ENCODE results near the gene TVP23A. TPM values are rescaled to one million over a fixed set of nuclear protein-coding genes. Genes with fewer than 3 reads are reported as not detected.
"Not testable (repeated sequence)": the region's sequence is repeated elsewhere in the genome, so short reads cannot be mapped to it uniquely, and the experiment has no call there.

Gene TVP23A
- total and polyA plus RNA-seq, 12 donors: 0.17 to 9.8 (median 0.68) TPM; not detected in 1

DNA sequence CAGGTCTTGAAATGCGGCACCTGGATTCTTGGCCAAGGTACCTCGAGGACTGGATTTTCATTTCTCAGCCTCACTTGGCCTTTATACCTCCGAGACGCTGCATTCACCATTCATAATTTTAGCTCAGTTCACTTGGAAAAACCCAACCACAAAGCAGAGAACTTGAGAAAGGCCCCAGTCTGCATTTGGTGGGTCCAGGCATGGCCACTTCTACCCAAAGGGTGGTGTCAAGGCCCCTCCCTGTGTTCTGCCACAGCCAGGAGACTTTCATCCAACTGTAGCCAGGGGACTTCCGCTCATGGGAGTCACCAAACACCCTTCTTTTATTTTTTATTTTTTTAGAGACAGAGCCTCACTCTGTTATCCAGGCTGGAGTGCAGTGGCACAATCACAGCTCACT lies 14.7 kb upstream of the TVP23A start:
- no peaks in the 10 kb centered on the region for H3K9me3 ChIP-seq (replicated peaks in 1 of 3)
- 90 to 97% (median 94%) methylated on average over 5 of the region's 5 CpGs for WGBS, 4 donors
- no peak overlapping the region for H3K27ac ChIP-seq
- H3K4me3 ChIP-seq: no peak overlapping the region
- TF ChIP-seq CTCF (IDR thresholded peaks at IDR 0.05): no peak
- no peak for TF ChIP-seq POLR2A (IDR thresholded peaks at IDR 0.05)
- no peaks in the 10 kb centered on the region for H3K36me3 ChIP-seq (replicated peaks in 1 of 2)
- no peak for DNase-seq
- intact Hi-C loops (cut with DNase I): loop anchor here in 1 of 2 donors (5.0 to 10.0 kb wide), 2 partner anchors 82 to 86 kb away; no protein-coding TSS in a partner anchor
- no peaks in the 10 kb centered on the region for H3K27me3 ChIP-seq
- H3K4me1 ChIP-seq (replicated peaks in 1 of 2): peaks cover 16 to 18% of the 10 kb centered on the region in 2 donors

- Histone ChIP-seq H3K4me3 (no peak overlapping the region), H3K27ac (peak overlapping the region in 1 of 5 donors; percentile 31)
- intact Hi-C loops (cut with DNase I): loop anchor here in 1 of 2 donors (5.0 to 10.0 kb wide), 2 partner anchors 83 to 85 kb away; no protein-coding TSS in a partner anchor
These were observed 13.6 kb upstream of the TVP23A start for GRCh38 chr16:10831894-10832886.

DNA sequence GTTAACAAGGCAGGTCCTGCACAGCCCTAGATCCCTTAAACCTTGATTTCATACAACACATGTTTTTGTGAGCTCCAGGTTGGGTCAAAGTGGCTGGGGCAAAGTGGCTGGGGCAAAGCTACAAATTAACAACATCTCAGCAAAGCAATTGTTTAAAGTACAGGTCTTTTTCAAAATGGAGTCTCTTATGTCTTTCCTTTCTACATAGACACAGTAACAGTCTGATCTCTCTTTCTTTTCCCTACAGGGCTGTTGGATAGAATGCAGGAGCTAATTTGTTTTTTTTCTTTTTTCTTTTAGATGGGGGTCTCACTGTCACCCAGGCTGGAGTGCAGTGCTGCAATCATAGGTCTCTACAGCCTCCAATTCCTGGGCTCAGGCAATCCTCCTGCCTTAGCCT lies 11.6 kb upstream of the TVP23A start:
- not testable (repeated sequence) for H3K27me3 ChIP-seq; H3K36me3 ChIP-seq (replicated peaks in 1 of 2); H3K9me3 ChIP-seq (replicated peaks in 1 of 3); H3K4me3 ChIP-seq; DNase-seq
- intact Hi-C loops (cut with DNase I): loop anchor here in 1 of 2 donors (5.0 to 10.0 kb wide), 2 partner anchors 83 to 85 kb away; no protein-coding TSS in a partner anchor
- peaks cover 30 to 32% of the 10 kb centered on the region in 2 donors for H3K4me1 ChIP-seq (replicated peaks in 1 of 2)
- H3K27ac ChIP-seq: peak overlapping the region in 4 of 5 donors; percentile 80 to 94 (median 84)

More at GRCh38 chr16:10831894-10832886, 13.6 kb upstream of the TVP23A start:
- H3K36me3 ChIP-seq (replicated peaks in 1 of 2): no peaks in the 10 kb centered on the region
- 83 to 94% (median 86%) methylated on average over 10 of the region's 10 CpGs for WGBS, 4 donors
- H3K9me3 ChIP-seq (replicated peaks in 1 of 3): no peaks in the 10 kb centered on the region
- peaks cover 26 to 29% of the 10 kb centered on the region in 2 donors for H3K4me1 ChIP-seq (replicated peaks in 1 of 2)
- DNase-seq: peak in 1 of 7 donors; percentile 16
- H3K27me3 ChIP-seq: no peaks in the 10 kb centered on the region
- TF ChIP-seq POLR2A (IDR thresholded peaks at IDR 0.05): no peak
- TF ChIP-seq CTCF (IDR thresholded peaks at IDR 0.05): no peak

GRCh38 chr16:10829390-10830098 lies 10.9 kb upstream of the TVP23A start:
- 28 to 35% (median 30%) methylated on average over 17 to 18 of the region's 18 CpGs for WGBS, 4 donors
- not testable (repeated sequence) for H3K9me3 ChIP-seq (replicated peaks in 1 of 3); H3K27me3 ChIP-seq; H3K4me3 ChIP-seq; H3K36me3 ChIP-seq (replicated peaks in 1 of 2)
- H3K4me1 ChIP-seq (replicated peaks in 1 of 2): peaks cover 36 to 37% of the 10 kb centered on the region in 2 donors
- H3K27ac ChIP-seq: peak overlapping the region; percentile 64 to 94 (median 85)
- intact Hi-C loops (cut with DNase I): loop anchor here in 1 of 2 donors (5.0 to 10.0 kb wide), 2 partner anchors 82 to 85 kb away; no protein-coding TSS in a partner anchor
- peak in 1 of 2 donors; percentile 28 for TF ChIP-seq POLR2A (IDR thresholded peaks at IDR 0.05)
- peak in 5 of 7 donors; percentile 27 to 66 (median 55) for DNase-seq
